ENCODE measurements around the gene RPL12. TPM values are rescaled to one million over a fixed set of nuclear protein-coding genes. Genes with fewer than 3 reads are reported as not detected.

RPL12 gene
- total and polyA plus RNA-seq, 2 donors (not counting 1 experiment from before 2014, with no cell fraction given), result 1,334 to 3,459 TPM

DNA sequence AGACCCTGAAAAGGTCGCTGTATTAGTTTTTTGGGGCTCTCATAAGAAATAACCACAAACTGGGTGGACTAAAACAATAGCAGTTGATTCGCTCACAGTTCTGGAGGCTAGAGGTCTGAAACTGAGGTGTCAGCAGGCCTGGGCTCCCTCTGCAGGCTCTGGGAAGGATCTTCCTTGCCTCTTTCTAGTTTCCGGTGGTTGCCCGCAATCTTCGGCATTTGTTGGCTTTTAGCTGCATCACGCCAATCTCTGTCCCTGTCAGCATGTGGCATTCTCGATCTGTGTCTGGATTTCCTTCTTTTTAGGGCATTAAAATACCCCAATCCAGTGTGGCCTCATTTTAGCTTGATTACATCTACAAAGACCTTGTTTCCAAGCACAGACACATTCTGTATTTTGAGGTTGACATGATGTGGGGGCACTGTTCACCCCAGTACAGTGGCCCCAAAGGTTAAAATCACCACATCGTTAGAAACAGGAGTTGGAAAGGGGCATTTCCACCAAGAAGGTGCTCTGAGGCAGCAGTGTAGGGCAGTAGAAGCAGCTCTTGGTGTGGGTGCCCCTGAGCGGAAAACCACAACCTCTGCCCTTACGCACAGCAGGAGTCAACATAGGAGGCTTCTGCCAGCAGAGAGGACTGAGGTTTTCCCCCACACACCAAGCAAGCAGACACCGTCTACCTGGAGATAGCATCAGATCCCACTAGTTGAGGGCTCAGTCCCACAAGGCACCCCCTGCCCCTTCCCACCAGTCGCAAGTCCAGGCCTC lies 13.5 kb downstream of the RPL12 start:
- H3K9me3 Mint-ChIP-seq (ENCODE audit: insufficient read depth), result no peaks in the 10 kb centered on the region
- no peak overlapping the region for H3K27ac Mint-ChIP-seq
- CTCF ChIA-PET, result no interaction called here
- no peaks in the 10 kb centered on the region for H3K9me3 ChIP-seq (ENCODE audit: control extremely low read depth in 1 of 3, control insufficient read depth in 2 of 3, insufficient read depth in 1 of 3, low read length in 2 of 3)
- H3K4me1 ChIP-seq (ENCODE audit: control insufficient read depth in 2 of 2, insufficient read depth in 2 of 2, low read length in 2 of 2), result no peaks in the 10 kb centered on the region
- H3K27ac ChIP-seq (ENCODE audit: low read length in 2 of 2), result no peak overlapping the region
- no peaks in the 10 kb centered on the region for H3K27me3 Mint-ChIP-seq
- H3K4me1 Mint-ChIP-seq, result no peaks in the 10 kb centered on the region
- intact Hi-C loops (cut with micrococcal nuclease), result no loop called here
- H3K79me2 ChIP-seq (ENCODE audit: control insufficient read depth, insufficient read depth, low read length), result peaks cover 45% of the 10 kb centered on the region
- H2AFZ ChIP-seq (ENCODE audit: insufficient read depth, low read depth, low read length, poor library complexity, severe bottlenecking), result no peak overlapping the region
- POLR2A ChIA-PET, result no interaction called here
- no peak overlapping the region for H3K4me3 ChIP-seq (ENCODE audit: control extremely low read depth in 1 of 5, extremely low read depth in 1 of 5, insufficient read depth in 1 of 5, low read depth in 2 of 5, low read length in 4 of 5)
- no peak overlapping the region for H3K4me2 ChIP-seq (replicated peaks; ENCODE audit: low read depth, low read length, poor library complexity, severe bottlenecking)
- TF ChIP-seq, protein P1, sequence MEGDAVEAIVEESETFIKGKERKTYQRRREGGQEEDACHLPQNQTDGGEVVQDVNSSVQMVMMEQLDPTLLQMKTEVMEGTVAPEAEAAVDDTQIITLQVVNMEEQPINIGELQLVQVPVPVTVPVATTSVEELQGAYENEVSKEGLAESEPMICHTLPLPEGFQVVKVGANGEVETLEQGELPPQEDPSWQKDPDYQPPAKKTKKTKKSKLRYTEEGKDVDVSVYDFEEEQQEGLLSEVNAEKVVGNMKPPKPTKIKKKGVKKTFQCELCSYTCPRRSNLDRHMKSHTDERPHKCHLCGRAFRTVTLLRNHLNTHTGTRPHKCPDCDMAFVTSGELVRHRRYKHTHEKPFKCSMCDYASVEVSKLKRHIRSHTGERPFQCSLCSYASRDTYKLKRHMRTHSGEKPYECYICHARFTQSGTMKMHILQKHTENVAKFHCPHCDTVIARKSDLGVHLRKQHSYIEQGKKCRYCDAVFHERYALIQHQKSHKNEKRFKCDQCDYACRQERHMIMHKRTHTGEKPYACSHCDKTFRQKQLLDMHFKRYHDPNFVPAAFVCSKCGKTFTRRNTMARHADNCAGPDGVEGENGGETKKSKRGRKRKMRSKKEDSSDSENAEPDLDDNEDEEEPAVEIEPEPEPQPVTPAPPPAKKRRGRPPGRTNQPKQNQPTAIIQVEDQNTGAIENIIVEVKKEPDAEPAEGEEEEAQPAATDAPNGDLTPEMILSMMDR (IDR thresholded peaks at IDR 0.05), result no peak
- no peak for TF ChIP-seq EZH2 (IDR thresholded peaks at IDR 0.05; ENCODE audit: borderline replicate concordance, insufficient read depth, low read depth, low read length, poor library complexity, severe bottlenecking)
- no peak overlapping the region for H3K9ac ChIP-seq (ENCODE audit: low read length)
- H3K4me3 Mint-ChIP-seq, result no peak overlapping the region
- H4K20me1 ChIP-seq (ENCODE audit: control insufficient read depth, insufficient read depth, low read length, poor library complexity, severe bottlenecking), result peaks cover 7% of the 10 kb centered on the region
- H3K27me3 ChIP-seq (replicated peaks in 1 of 4; ENCODE audit: control extremely low read depth in 1 of 4, control insufficient read depth in 3 of 4, insufficient read depth in 4 of 4, low read length in 3 of 4), result no peaks in the 10 kb centered on the region
- 77% methylated on average over 10 of the region's 12 CpGs for WGBS (ENCODE audit: insufficient coverage)
- ATAC-seq (ENCODE audit: low read depth), result no peak
- H3K36me3 ChIP-seq (replicated peaks in 1 of 2; ENCODE audit: control extremely low read depth in 1 of 2, control insufficient read depth in 1 of 2, extremely low read depth in 1 of 2, insufficient read depth in 2 of 2, low read length in 1 of 2), result peaks cover 28 to 81% of the 10 kb centered on the region in 2 experiments
- no peak for DNase-seq

DNA sequence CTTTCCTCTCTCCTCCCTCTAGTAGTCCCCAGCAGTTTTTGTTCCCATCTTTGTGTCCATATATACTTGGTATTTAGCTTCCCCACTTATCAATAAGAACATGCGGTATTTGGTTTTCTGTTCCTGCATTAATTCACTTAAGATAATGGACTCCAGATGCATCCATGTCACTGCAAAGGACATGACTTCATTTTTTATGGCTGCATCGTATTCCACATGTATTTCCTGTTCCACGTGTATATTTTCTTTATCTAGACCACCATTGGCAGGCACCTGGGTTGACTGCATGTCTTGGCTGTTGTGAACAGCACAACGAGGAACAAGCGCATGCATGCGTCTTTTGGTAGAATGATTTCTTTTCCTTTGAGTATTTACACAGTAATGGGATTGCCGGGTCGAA lies 20.8 kb downstream of the RPL12 start:
- Histone ChIP-seq H3K4me1 (ENCODE audit: control insufficient read depth in 2 of 2, insufficient read depth in 2 of 2, low read length in 2 of 2) (peaks cover 0 to 3% of the 10 kb centered on the region in 2 donors), H2AFZ (ENCODE audit: insufficient read depth, low read depth, low read length, poor library complexity, severe bottlenecking) (no peak overlapping the region), H3K36me3 (replicated peaks in 1 of 2; ENCODE audit: control extremely low read depth in 1 of 2, control insufficient read depth in 1 of 2, extremely low read depth in 1 of 2, insufficient read depth in 2 of 2, low read length in 1 of 2) (peaks cover 16 to 37% of the 10 kb centered on the region in 2 experiments), H3K4me2 (replicated peaks; ENCODE audit: low read depth, low read length, poor library complexity, severe bottlenecking) (no peak overlapping the region), H3K79me2 (ENCODE audit: control insufficient read depth, insufficient read depth, low read length) (peaks cover 79% of the 10 kb centered on the region), H3K27ac (ENCODE audit: low read length in 2 of 2) (no peak overlapping the region), H3K9ac (ENCODE audit: low read length) (no peak overlapping the region), H3K9me3 (ENCODE audit: control extremely low read depth in 1 of 3, control insufficient read depth in 2 of 3, insufficient read depth in 1 of 3, low read length in 2 of 3) (no peaks in the 10 kb centered on the region), H3K4me3 (ENCODE audit: control extremely low read depth in 1 of 5, extremely low read depth in 1 of 5, insufficient read depth in 1 of 5, low read depth in 2 of 5, low read length in 4 of 5) (no peak overlapping the region), H4K20me1 (ENCODE audit: control insufficient read depth, insufficient read depth, low read length, poor library complexity, severe bottlenecking) (peaks cover 13% of the 10 kb centered on the region), H3K27me3 (replicated peaks in 1 of 4; ENCODE audit: control extremely low read depth in 1 of 4, control insufficient read depth in 3 of 4, insufficient read depth in 4 of 4, low read length in 3 of 4) (no peaks in the 10 kb centered on the region)
- POLR2A ChIA-PET, result no interaction called here
- TF ChIP-seq, protein P1 (IDR thresholded peaks at IDR 0.05), result no peak
- TF ChIP-seq EZH2 (IDR thresholded peaks at IDR 0.05; ENCODE audit: borderline replicate concordance, insufficient read depth, low read depth, low read length, poor library complexity, severe bottlenecking), result no peak
- Mint-ChIP-seq H3K27ac (no peak overlapping the region), H3K27me3 (no peaks in the 10 kb centered on the region), H3K9me3 (ENCODE audit: insufficient read depth) (no peaks in the 10 kb centered on the region), H3K4me1 (peaks cover 11% of the 10 kb centered on the region), H3K4me3 (no peak overlapping the region)
- CTCF ChIA-PET, result no interaction called here
- ATAC-seq (ENCODE audit: low read depth) (no peak), DNase-seq (no peak)
- intact Hi-C loops (cut with micrococcal nuclease), result no loop called here
- WGBS (ENCODE audit: insufficient coverage), result 100% methylated on average over 3 of the region's 8 CpGs
